BLaER1 treated with 17β-estradiol and CSF1 and Interleukin-3, amounts not matched to agents 10 nM and 100 nM (cell line): ENCODE measurements around the gene LRRC49.
"Not testable (repeated sequence)": the region's sequence is repeated elsewhere in the genome, so short reads cannot be mapped to it uniquely, and the experiment has no call there.

Experiments used
- H3K27ac ChIP-seq, 11 experiments: shearing (Covaris generic); formaldehyde crosslinking; 2 replicates each; pipeline ENCODE4 v1.8.1; 2022
- H3K27me3 ChIP-seq, 11 experiments: shearing (Covaris generic); formaldehyde crosslinking; 2 replicates each; pipeline ENCODE4 v1.8.1; 2022
- H3K36me3 ChIP-seq, 11 experiments: shearing (Covaris generic); formaldehyde crosslinking; 2 replicates each; pipeline ENCODE4 v1.8.1; 2022
- H3K4me1 ChIP-seq, 10 experiments: shearing (Covaris generic); formaldehyde crosslinking; 2 replicates each; pipeline ENCODE4 v1.8.1; 2022
- H3K4me2 ChIP-seq, 11 experiments: shearing (Covaris generic); formaldehyde crosslinking; 2 replicates each; pipeline ENCODE4 v1.8.1; 2022
- H3K4me3 ChIP-seq, 10 experiments: shearing (Covaris generic); formaldehyde crosslinking; 2 replicates each; pipeline ENCODE4 v1.8.1; 2022
- H3K9ac ChIP-seq, 11 experiments: shearing (Covaris generic); formaldehyde crosslinking; 2 replicates each; pipeline ENCODE4 v1.8.1; 2022
- H3K9me3 ChIP-seq, 11 experiments: shearing (Covaris generic); formaldehyde crosslinking; replicated peaks in 1 of 11; 2 replicates each; pipeline ENCODE4 v1.8.1; 2022
- H4K20me1 ChIP-seq, 11 experiments: shearing (Covaris generic); formaldehyde crosslinking; 2 replicates each; pipeline ENCODE4 v1.8.1; 2022
- Cebpa-rat ChIP-seq, 11 experiments: shearing (Covaris generic); IDR thresholded peaks; 2 replicates each; pipeline ENCODE4 v1.8.1; 2022

Gene LRRC49

GRCh38 chr15:70854666-70854976 lies 38.0 kb upstream of the LRRC49 start:
- TF ChIP-seq Cebpa-rat (IDR thresholded peaks at IDR 0.05), result no peak
- peaks cover 0 to 5% (median 0%) of the 10 kb centered on the region in 11 experiments; a peak in 1 of 22 replicates for H4K20me1 ChIP-seq
- peak overlapping the region; percentile 86 to 98 (median 96) for H3K4me2 ChIP-seq
- H3K9me3 ChIP-seq, result no peaks in the 10 kb centered on the region
- peaks cover 0 to 42% (median 31%) of the 10 kb centered on the region in 10 experiments; a peak in 18 of 20 replicates for H3K4me1 ChIP-seq
- peak overlapping the region in 9 of 11 experiments; percentile 63 to 81 (median 71); a peak in 11 of 22 replicates for H3K27ac ChIP-seq
- H3K4me3 ChIP-seq, result peak overlapping the region; percentile 74 to 90 (median 78)
- H3K27me3 ChIP-seq, result peaks cover 0 to 25% (median 0%) of the 10 kb centered on the region in 11 experiments; a peak in 7 of 22 replicates
- no peaks in the 10 kb centered on the region for H3K36me3 ChIP-seq
- peak overlapping the region; percentile 73 to 91 (median 83); a peak in 20 of 22 replicates for H3K9ac ChIP-seq

- Histone ChIP-seq H4K20me1 (peaks cover 0 to 5% (median 0%) of the 10 kb centered on the region in 11 experiments; a peak in 1 of 22 replicates), H3K36me3 (no peaks in the 10 kb centered on the region), H3K4me1 (peaks cover 0 to 42% (median 31%) of the 10 kb centered on the region in 10 experiments; a peak in 18 of 20 replicates), H3K9me3 (no peaks in the 10 kb centered on the region), H3K9ac (no peak overlapping the region), H3K27ac (no peak overlapping the region), H3K4me2 (peak overlapping the region in 8 of 11 experiments; percentile 2 to 96 (median 52); a peak in 15 of 22 replicates), H3K27me3 (peaks cover 0 to 25% (median 0%) of the 10 kb centered on the region in 11 experiments; a peak in 7 of 22 replicates), H3K4me3 (no peak overlapping the region)
- TF ChIP-seq Cebpa-rat (IDR thresholded peaks at IDR 0.05), result no peak
Measured at GRCh38 chr15:70855764-70856163, 36.9 kb upstream of the LRRC49 start.

- Histone ChIP-seq H4K20me1 (peaks cover 0 to 5% (median 0%) of the 10 kb centered on the region in 11 experiments; a peak in 1 of 22 replicates), H3K27me3 (peaks cover 0 to 25% (median 0%) of the 10 kb centered on the region in 11 experiments; a peak in 7 of 22 replicates), H3K4me2 (peak overlapping the region in 7 of 11 experiments; percentile 6 to 96 (median 54); a peak in 13 of 22 replicates), H3K4me1 (peaks cover 0 to 42% (median 31%) of the 10 kb centered on the region in 10 experiments; a peak in 18 of 20 replicates), H3K9me3 (no peaks in the 10 kb centered on the region), H3K9ac (no peak overlapping the region; a peak in 1 of 22 replicates), H3K27ac (no peak overlapping the region), H3K4me3 (no peak overlapping the region), H3K36me3 (no peaks in the 10 kb centered on the region)
- no peak for TF ChIP-seq Cebpa-rat (IDR thresholded peaks at IDR 0.05)
Measured at GRCh38 chr15:70856177-70856883, 36.3 kb upstream of the LRRC49 start.

GRCh38 chr15:70856884-70857561 lies 35.6 kb upstream of the LRRC49 start:
- Histone ChIP-seq H3K27ac (no peak overlapping the region), H3K4me1 (peaks cover 0 to 42% (median 31%) of the 10 kb centered on the region in 10 experiments; a peak in 18 of 20 replicates), H3K9ac (no peak overlapping the region; a peak in 1 of 22 replicates), H4K20me1 (peaks cover 0 to 5% (median 0%) of the 10 kb centered on the region in 11 experiments; a peak in 1 of 22 replicates), H3K4me2 (peak overlapping the region in 7 of 11 experiments; percentile 6 to 96 (median 54); a peak in 11 of 22 replicates), H3K9me3 (no peaks in the 10 kb centered on the region), H3K36me3 (no peaks in the 10 kb centered on the region), H3K27me3 (peaks cover 0 to 25% (median 0%) of the 10 kb centered on the region in 11 experiments; a peak in 7 of 22 replicates), H3K4me3 (no peak overlapping the region)
- no peak for TF ChIP-seq Cebpa-rat (IDR thresholded peaks at IDR 0.05)

- Histone ChIP-seq H4K20me1 (0 out of 22 replicates have a peak, but pooled peaks cover 0 to under 1% (median 0%) of the 10 kb centered on the region in 11 experiments), H3K4me1 (peaks cover 0 to 38% (median 30%) of the 10 kb centered on the region in 10 experiments; a peak in 18 of 20 replicates), H3K27ac (no peak overlapping the region), H3K4me2 (no peak overlapping the region), H3K4me3 (no peak overlapping the region), H3K9me3 (no peaks in the 10 kb centered on the region), H3K27me3 (peaks cover 0 to 23% (median 0%) of the 10 kb centered on the region in 11 experiments; a peak in 7 of 22 replicates), H3K36me3 (no peaks in the 10 kb centered on the region), H3K9ac (no peak overlapping the region)
- TF ChIP-seq Cebpa-rat (IDR thresholded peaks at IDR 0.05), result no peak
Measured at GRCh38 chr15:70857562-70858285, 34.9 kb upstream of the LRRC49 start.

- not testable (repeated sequence) for H4K20me1 ChIP-seq, H3K36me3 ChIP-seq, H3K27ac ChIP-seq, H3K9me3 ChIP-seq, H3K4me3 ChIP-seq, H3K9ac ChIP-seq, H3K4me2 ChIP-seq
- Histone ChIP-seq H3K27me3 (peaks cover 0 to 13% (median 0%) of the 10 kb centered on the region in 11 experiments; a peak in 4 of 22 replicates), H3K4me1 (peaks cover 0 to 29% (median 22%) of the 10 kb centered on the region in 10 experiments; a peak in 14 of 20 replicates)
Measured at GRCh38 chr15:70858614-70859321, 33.9 kb upstream of the LRRC49 start.

GRCh38 chr15:70859322-70859908 lies 33.2 kb upstream of the LRRC49 start:
- Histone ChIP-seq H3K4me3 (no peak overlapping the region), H3K4me1 (peaks cover 0 to 28% (median 20%) of the 10 kb centered on the region in 10 experiments; a peak in 14 of 20 replicates), H3K9me3 (no peaks in the 10 kb centered on the region), H3K9ac (no peak overlapping the region), H3K36me3 (no peaks in the 10 kb centered on the region), H4K20me1 (no peaks in the 10 kb centered on the region), H3K27ac (no peak overlapping the region), H3K4me2 (no peak overlapping the region), H3K27me3 (peaks cover 0 to 8% (median 0%) of the 10 kb centered on the region in 11 experiments; a peak in 3 of 22 replicates)
- no peak for TF ChIP-seq Cebpa-rat (IDR thresholded peaks at IDR 0.05)

GRCh38 chr15:70859998-70860397 lies 32.6 kb upstream of the LRRC49 start:
- H3K4me1 ChIP-seq, result peaks cover 0 to 22% (median 16%) of the 10 kb centered on the region in 10 experiments; a peak in 14 of 20 replicates
- H3K27me3 ChIP-seq, result 0 out of 22 replicates have a peak, but pooled peaks cover 0 to 6% (median 0%) of the 10 kb centered on the region in 11 experiments
- no peak overlapping the region for H3K4me2 ChIP-seq

More at GRCh38 chr15:70859998-70860397, 32.6 kb upstream of the LRRC49 start:
- TF ChIP-seq Cebpa-rat (IDR thresholded peaks at IDR 0.05), result no peak
- Histone ChIP-seq H3K36me3 (no peaks in the 10 kb centered on the region), H3K27ac (no peak overlapping the region), H4K20me1 (no peaks in the 10 kb centered on the region), H3K4me3 (no peak overlapping the region), H3K9me3 (no peaks in the 10 kb centered on the region), H3K9ac (no peak overlapping the region)
